ENCODE data around the gene LTBR.
A peak's percentile ranks its signal among the peaks of the same experiment; 100 is the strongest.
"Not testable (repeated sequence)": the region's sequence is repeated elsewhere in the genome, so short reads cannot be mapped to it uniquely, and the experiment has no call there.

Gene LTBR

DNA sequence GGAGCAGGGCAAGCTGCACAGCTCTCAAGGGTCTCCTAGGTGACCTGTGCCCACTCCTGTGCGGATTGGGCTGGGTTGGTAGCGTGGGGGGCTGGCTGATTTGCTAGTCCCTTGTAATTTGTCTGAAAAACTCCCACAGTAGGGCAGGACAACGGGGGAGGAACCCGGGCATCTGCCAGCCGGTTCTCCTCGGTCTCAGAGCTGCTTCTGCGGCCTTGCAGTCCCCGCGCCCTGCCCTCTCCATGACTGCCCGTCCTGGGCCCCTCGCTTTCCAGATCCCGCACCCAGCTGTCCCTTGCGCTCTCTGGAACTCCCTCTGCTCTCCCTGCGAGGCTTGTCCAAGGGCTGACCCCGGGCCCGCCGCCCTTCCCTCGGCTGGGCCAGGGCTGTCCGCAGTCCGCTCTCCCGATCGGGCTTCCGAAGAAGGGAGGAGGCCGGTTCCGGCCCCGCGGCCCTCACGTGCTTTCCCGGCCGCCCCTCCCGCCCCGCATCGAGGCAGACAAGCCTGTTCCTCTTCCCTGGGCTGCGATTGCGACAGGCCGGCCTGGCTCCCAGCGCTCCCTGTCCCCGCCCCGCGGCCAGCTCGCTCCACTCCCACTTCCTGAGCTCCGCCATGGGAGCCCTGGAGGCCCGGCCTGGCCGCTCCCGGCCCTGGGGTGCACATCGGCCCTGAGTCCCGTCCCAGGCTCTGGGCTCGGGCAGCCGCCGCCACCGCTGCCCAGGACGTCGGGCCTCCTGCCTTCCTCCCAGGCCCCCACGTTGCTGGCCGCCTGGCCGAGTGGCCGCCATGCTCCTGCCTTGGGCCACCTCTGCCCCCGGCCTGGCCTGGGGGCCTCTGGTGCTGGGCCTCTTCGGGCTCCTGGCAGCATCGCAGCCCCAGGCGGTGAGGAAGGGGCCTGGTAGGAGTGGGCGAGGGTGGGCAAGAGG lies at the start of gene LTBR:
Gene LTBR, plus strand, starts transcription at position 591 of the 927 bp plus-strand sequence. Its CDS starts 197 bp downstream, at position 788.
- DNase-seq (ENCODE audit: low read depth), result peak; percentile 75

GRCh38 chr12:6334359-6334758 lies 49.6 kb upstream of the LTBR start:
- no peak for DNase-seq (ENCODE audit: low read depth)

- no peak for DNase-seq (ENCODE audit: low read depth)
Measured at GRCh38 chr12:6334940-6335450, 49.0 kb upstream of the LTBR start.

GRCh38 chr12:6335451-6336078 lies 48.4 kb upstream of the LTBR start:
- peak; percentile 37 for DNase-seq (ENCODE audit: low read depth)

GRCh38 chr12:6336079-6336888 lies 47.7 kb upstream of the LTBR start:
- DNase-seq (ENCODE audit: low read depth), result peak; percentile 99

- no peak for DNase-seq (ENCODE audit: low read depth)
Measured at GRCh38 chr12:6336889-6337853, 46.8 kb upstream of the LTBR start.

DNA sequence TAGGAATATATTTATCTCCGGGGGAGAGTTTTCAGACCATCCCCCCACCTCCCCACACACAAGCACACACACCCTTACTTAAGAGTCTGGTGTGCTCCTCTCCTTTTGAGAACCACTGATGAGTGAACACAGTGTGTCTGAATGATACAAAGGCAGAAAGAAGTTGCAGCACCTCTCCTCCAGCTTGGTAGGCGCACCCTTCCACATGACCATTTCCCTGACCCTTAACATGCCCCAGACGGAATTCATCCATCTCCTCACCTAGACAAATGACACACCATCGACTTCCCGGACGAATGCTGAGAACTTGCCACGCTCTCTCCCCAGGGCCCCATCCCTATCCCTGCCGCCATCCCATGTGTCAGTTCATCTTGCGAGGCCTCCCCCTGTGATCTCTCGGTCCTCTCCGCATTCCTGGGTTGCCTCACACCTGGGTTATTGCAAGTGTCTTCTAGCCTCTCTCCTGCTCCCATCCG lies 46.0 kb upstream of the LTBR start:
- no peak for DNase-seq (ENCODE audit: low read depth)

- not testable (repeated sequence) for DNase-seq (ENCODE audit: low read depth)
Measured at GRCh38 chr12:6338536-6338935, 45.4 kb upstream of the LTBR start.

- no peak for DNase-seq (ENCODE audit: low read depth)
Measured at GRCh38 chr12:6338955-6339354, 45.0 kb upstream of the LTBR start.

GRCh38 chr12:6340032-6340638 lies 43.8 kb upstream of the LTBR start:
- DNase-seq (ENCODE audit: low read depth), result peak; percentile 36

DNA sequence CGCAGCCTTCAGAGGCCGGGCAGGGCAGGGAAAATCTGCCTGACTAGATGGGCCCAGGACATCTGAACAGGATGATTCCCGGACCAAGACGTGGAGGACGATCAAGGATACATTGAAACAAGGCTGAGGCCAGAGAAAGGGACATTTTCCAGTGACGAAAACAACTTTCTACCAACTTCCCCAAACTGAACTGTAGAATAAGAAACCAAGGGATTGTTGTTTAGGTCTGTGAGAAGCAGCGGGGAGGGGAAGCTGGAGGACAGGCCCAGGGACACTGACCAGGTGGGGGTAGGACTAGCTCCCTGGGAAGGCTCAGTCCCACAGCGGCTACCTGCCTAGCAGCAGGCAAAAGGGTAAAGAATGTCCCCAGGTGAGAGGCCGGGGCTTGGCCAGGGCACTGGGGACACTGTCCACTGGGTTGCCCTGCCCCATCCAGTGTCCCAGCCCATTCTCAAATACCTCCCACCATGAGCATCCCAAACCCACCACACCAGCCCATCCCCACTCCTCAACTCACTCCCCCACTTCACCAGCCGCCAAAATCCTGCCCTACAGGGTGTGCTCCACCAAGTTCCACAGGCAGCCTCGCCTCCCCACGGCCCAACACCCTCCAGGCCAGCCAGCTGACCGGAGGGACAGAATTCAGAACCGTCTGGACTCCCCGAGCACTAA lies 43.1 kb upstream of the LTBR start:
- no peak for DNase-seq (ENCODE audit: low read depth)

DNA sequence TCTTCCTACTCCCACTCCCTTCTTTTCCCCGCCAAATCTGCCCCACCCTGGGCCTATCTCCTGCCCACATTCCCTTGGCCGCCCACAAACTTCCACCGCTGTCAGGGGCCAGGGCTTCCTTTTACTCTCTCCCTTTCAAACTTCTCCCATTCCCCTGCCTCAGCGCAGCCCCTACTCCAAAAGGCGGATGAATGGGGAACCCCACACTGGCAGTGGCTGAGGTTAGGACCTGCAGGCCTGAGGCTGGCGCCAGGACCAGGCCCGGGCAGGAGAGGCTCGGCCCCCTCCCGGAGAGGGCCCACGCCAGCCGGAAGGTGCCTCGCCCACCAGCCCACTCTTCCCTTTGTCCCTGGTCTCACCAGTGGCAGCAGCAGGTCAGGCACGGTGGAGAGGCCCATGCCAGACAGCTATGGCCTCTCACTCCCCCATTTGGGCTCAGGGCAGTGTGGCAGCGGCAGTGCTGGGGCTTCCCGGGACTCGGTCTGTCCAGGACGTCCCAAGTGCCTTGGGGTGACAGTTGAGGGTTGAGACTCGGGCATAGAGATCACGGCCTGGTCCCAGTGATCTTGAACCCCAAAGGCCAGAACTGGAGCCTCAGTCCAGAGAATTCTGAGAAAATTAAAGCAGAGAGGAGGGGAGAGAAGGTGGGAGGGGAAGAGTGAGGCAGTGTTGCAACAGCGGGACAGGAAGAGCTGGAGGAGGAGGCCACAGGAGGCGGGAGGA lies 42.4 kb upstream of the LTBR start, which contains the start of gene TNFRSF1A:
Gene TNFRSF1A, minus strand, starts transcription at position 660 of the 723 bp plus-strand sequence. Its CDS starts 262 bp downstream, at position 398.
- DNase-seq (ENCODE audit: low read depth), result peak; percentile 54

- no peak for DNase-seq (ENCODE audit: low read depth)
Measured at GRCh38 chr12:6342140-6342889, 41.6 kb upstream of the LTBR start.

DNA sequence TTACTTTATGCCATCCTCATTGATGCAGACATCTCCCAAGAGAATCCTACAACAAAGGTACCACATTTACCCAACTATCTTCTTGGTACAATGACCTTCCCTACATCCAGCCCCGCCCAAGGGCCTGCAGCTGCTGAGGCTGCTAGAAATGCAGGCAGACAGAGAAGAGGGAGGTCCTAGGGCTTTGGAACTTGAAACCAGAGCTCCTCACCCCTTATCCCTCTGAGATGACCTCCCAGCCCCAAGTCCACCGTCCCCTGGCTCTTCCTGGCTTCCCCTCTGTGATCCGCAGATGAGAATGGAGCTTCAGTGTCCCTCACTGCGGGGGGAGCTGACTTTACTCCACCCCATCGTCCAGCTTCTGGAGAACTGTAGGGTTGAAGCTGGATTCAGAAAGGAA lies 40.4 kb upstream of the LTBR start:
- no peak for DNase-seq (ENCODE audit: low read depth)

DNA sequence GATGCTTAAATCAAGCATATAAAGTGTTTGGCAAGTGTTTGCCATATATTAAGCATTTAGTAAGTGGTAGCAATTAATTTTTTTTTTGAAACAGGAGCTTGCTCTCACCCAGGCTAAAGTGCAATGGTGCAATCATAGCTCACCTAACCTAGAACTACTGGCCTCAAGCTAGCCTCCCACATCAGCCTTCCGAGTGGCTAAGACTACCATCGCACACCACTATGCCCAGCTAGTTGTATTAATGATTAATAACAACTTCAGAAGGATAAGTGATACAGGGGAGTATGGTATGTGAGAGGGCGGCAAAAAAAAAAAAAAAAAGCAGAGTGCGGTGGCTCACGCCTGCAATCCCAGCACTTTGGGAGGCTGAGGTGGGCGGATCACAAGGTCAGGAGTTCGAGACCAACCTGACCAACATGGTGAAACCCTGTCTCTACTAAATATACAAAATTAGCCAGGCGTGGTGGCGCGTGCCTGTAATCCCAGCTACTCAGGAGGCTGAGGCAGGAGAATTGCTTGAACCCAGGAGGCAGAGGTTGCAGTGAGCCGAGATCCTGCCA lies 39.8 kb upstream of the LTBR start:
- not testable (repeated sequence) for DNase-seq (ENCODE audit: low read depth)

GRCh38 chr12:6345319-6346091 lies 38.5 kb upstream of the LTBR start:
- peak; percentile 83 for DNase-seq (ENCODE audit: low read depth)

DNA sequence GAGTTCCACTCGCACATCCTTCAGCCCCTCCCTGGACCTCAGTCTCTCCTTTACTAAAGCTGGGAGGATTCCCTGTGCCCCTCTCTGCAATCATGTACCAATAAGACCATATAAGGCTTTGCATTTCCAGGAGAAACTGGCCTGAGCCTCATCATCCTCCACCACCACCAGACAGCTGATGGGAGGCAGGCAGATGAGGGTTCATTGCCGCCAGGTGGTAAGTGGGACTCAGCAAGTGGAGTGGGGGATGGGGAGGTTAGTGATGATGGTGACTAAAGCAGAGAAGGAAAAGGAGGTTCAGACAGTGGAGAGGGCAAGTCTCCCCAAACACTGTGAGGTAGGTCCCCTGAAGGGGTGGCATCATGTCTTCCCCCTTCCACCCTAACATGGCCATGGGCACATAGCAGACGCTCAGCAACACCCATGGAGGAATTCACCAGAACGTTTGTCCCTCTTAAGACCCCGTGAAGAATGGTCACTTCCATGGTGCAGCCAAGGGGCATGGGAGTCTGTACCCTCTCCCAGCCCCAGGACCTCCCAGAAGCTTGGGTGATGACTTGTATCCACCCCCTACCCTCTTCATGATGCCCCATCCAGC lies 37.6 kb upstream of the LTBR start:
- no peak for DNase-seq (ENCODE audit: low read depth)
